Spleen (tissue), 7 donors: Measurements from ENCODE around the gene TAS1R3.
A peak's percentile ranks its signal among the peaks of the same experiment; 100 is the strongest.

Experiments
- POLR2AphosphoS5 ChIP-seq, 3 donors: sonication (generic); formaldehyde crosslinking; IDR thresholded peaks; one replicate each; pipeline ENCODE4 v1.5.1; 2017; ENCODE audit warnings: antibody characterized with exemption in 3 of 3
- TF ChIP-seq, protein P1 (sequence below), 11 experiments: fragments of 200-600 bp in 7 of 11; fragments of 450-650 bp in 4 of 11; sonication (generic) in 4 of 11; IDR thresholded peaks in 8 of 11; conservative IDR thresholded peaks in 3 of 11; 1 replicate in 7 of 11; 2 replicates in 4 of 11; pipeline versions ENCODE4 v1.4.0 to v1.8.0; 2016 to 2021; ENCODE audit warnings: antibody characterized with exemption in 11 of 11, inconsistent platforms in 4 of 11, mild to moderate bottlenecking in 1 of 11
- donor health status: DM: no; HTN: no; CAD: no; lungs with moderate emphysema.
- donor health status: DM: no; HTN: no; CAD: no.
- donor health status: DM: no; HTN: no; CAD: no.

DNA sequence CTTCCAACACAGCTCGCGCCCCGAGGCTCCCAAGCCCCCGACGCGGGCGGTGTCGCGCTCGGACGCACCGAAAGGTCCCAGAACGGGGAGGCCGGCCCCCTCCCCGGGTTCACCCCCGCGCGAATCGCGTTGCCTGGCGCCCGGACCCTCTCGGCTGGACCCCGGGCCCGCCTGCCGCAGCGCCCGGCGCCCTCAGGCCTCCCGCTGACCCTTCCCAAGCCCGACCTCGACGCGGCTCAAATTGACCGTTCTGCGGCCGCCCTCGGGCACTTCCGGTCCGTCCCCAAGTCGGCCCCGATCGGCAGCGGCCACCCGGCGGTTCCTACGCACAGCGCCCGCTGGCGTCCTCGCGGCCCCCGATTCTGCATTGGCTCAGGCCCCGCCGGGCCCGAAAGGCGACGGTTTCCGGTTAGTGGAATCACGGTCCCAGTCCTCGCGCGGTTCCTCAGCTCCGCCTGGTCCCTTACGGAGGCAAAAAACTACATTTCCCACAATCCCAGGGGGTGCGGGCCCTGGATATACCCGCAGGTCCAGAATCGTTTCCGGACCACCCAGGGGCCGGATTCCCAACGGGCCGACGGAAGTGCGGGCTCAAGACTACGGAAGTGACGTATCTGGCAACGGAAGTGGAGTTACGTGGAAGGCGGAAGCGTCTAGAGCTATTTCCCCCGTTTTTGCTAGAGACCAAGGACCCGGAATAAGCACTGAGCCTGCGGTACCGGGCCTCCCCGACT, 44.0 kb downstream of the TAS1R3 start, which contains the start of gene AURKAIP1:
- TF ChIP-seq, protein P1, sequence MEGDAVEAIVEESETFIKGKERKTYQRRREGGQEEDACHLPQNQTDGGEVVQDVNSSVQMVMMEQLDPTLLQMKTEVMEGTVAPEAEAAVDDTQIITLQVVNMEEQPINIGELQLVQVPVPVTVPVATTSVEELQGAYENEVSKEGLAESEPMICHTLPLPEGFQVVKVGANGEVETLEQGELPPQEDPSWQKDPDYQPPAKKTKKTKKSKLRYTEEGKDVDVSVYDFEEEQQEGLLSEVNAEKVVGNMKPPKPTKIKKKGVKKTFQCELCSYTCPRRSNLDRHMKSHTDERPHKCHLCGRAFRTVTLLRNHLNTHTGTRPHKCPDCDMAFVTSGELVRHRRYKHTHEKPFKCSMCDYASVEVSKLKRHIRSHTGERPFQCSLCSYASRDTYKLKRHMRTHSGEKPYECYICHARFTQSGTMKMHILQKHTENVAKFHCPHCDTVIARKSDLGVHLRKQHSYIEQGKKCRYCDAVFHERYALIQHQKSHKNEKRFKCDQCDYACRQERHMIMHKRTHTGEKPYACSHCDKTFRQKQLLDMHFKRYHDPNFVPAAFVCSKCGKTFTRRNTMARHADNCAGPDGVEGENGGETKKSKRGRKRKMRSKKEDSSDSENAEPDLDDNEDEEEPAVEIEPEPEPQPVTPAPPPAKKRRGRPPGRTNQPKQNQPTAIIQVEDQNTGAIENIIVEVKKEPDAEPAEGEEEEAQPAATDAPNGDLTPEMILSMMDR (IDR thresholded peaks at IDR 0.05 in 8 of 11, conservative IDR thresholded peaks at IDR 0.05 in 3 of 11), result peak in 9 of 11 experiments; percentile 13 to 71 (median 53)
- TF ChIP-seq POLR2AphosphoS5 (IDR thresholded peaks at IDR 0.05), result peak; percentile 91 to 96 (median 94)
